HG03460 (cell line): ENCODE results near the gene PLCB4.

Experiments
- ATAC-seq: cut with Tn5 transposase; IDR thresholded peaks from one replicate; pipeline ENCODE4 v1.9.1; 2021; ENCODE audit not compliant: unreplicated experiment

PLCB4 gene

DNA sequence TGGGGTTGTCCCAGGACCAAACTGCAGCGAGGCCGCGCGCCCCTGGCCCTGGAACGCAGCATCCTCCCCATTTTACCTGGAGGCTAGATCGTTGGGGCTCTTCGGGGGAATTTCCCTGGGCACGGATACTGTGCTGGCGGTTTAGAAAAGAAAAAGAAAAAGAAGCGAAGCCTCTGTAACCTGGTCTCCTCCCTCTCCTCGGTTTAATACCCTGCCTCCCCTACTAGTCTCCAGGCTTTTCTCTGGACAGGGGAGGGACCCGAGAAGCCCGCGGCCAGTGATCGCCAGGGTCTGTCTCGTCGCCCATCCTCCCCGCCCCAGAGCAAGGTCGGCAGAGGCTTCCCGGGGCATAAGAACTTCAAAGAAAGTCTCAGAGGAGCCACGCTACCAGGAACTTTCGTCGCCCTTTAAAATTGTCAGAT, 439.4 kb downstream of the PLCB4 start:
- no peak for ATAC-seq

DNA sequence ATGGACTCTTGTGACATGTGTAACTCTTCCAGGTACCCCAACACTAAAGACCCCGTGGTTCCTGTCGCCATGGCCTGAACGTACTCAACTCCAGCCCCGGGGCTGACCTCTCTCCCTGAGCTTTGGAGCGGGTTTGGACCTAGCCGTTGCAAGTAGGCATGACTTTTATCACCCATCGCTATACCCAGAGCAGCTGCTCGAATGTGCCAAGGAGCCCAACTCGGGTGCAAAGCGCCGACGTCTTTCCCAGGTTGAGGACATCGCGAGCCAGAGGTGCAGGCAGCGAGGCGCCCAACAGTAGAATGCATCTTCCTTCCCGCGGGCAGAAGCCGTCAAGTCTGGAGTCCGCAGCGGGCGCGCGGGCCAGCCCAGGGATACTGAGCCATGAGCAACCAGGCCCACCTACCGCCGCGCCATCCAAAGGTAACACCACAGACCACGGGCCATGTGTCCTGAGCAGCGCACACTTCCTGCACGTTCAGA, 439.9 kb downstream of the PLCB4 start:
- ATAC-seq: no peak

DNA sequence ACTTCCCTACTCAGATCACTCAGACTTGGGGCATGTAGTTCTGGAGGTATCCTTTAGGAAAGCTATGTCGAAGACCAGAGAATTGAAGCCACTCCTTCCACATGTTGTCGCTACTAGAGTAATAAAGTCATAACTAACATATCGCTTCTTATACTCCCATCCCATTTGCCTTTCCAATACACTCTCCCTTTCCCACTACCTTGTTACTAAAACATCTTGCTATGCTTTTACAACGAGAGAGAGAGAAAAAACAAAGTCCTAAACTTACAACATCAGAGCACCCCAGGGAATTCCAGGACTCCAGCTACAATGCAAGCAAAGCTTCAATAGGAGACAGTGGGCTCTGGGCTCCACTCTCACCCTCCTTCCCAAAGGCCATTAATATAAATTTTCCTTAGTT, 440.4 kb downstream of the PLCB4 start:
- no peak for ATAC-seq

DNA sequence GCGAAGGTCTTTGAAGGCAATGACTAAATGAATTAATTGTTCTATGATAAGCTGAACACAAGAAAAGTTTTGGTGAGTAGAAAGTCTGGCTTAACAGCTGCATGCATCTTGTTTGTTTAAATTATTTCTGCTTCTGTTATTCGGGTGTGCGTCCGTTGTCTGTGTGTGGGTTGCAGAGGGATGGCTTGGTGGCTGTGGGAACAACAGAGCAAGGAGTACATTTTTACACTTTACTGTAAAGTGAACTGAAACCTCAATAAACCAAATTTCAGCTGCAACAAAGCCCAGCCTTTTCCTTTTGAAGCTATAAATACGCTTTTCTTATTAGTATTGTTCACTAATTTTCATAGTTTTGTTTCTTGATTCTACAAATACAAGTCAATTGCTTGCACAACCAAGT, 442.0 kb downstream of the PLCB4 start:
- ATAC-seq: no peak

GRCh38 chr20:9514072-9514460, 445.2 kb downstream of the PLCB4 start:
- no peak for ATAC-seq

- ATAC-seq: no peak
Measured at GRCh38 chr20:9514461-9515213, 445.8 kb downstream of the PLCB4 start, which contains the start of gene LAMP5. Gene LAMP5 (plus strand): TSS chr20:9514590. CDS start chr20:9514853, 263 bp downstream.

GRCh38 chr20:9515214-9515585, 446.3 kb downstream of the PLCB4 start:
- no peak for ATAC-seq

GRCh38 chr20:9515741-9516233, 446.9 kb downstream of the PLCB4 start:
- no peak for ATAC-seq

- ATAC-seq: no peak
Measured at GRCh38 chr20:9516234-9516871, 447.5 kb downstream of the PLCB4 start.

- ATAC-seq: no peak
Measured at GRCh38 chr20:9517297-9518162, 448.6 kb downstream of the PLCB4 start.

DNA sequence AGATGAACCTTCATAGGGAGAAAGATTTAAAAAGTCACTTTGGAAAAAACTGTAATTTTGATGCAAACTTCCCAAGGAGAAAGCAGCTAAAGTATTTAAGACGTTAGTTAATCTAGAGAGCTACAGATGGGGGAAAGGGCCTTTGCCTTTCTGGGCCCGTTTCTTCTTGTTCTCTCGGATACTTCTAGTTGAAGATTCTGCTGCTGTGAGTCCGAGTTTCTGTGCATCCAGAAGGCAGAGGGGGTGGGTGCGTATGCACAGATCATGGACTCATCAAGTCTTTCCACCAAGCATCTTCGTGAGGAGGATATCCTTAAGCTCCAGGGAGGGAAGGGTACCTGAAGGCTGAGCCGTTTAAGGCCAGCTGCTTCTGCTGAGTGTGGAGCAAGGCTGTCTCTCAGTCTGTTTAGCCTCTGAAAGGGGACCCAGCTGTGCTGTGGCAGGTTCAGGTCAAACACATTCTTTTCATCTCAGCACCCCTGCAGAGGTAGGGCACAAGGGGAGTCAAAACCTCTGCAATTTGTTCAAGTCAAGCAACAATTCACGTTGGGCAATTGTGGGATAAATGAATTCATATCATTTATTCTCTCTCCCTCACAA, 449.8 kb downstream of the PLCB4 start:
- no peak for ATAC-seq

DNA sequence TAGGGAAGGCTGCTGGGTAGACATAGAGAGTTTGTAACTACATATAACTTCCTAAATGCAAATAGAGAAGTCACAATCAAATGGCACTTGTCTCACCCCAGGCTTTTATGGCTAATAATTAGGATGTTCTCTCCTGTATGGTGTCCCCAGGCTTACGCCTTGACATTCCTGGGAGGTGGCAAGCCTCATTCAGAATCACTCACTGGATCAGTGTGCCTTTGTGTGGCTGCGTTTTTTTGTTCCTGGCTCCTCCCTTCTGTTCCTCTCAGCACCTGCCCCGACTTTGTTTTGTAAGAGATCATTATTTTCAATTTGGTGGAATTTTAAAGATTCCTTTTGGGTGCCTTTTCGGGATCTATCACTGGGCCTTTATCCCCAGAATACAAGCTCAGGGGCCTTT, 451.2 kb downstream of the PLCB4 start:
- ATAC-seq: no peak

DNA sequence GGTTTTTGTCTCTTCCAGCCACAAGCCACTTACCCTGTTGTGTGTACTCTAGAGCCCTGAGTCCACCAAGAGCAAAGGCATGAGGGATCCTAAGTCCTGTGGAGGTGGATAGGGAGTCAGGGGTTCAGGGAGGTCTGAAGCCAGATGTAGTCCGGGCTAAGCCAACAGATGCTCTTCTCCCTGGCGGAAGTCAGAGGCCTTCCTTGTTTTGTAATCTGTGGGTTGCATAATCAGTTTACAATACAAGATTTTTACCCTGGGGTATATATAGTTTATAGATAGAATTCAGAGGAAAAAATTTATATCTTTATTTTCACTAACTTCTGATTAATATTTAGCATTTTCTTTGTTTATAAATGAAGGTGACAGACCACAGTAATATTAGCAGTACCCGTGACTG, 454.7 kb downstream of the PLCB4 start:
- ATAC-seq: no peak
